Islet of Langerhans (tissue), 1 donor: ENCODE data around the gene RBM3.
"Not testable (repeated sequence)": the region's sequence is repeated elsewhere in the genome, so short reads cannot be mapped to it uniquely, and the experiment has no call there.

Experiments
- FAIRE-seq: peaks from one replicate; lab custom pipeline; 2011; peaks lifted over from hg19 to GRCh38; lab: Jason Lieb, UNC

Gene RBM3

DNA sequence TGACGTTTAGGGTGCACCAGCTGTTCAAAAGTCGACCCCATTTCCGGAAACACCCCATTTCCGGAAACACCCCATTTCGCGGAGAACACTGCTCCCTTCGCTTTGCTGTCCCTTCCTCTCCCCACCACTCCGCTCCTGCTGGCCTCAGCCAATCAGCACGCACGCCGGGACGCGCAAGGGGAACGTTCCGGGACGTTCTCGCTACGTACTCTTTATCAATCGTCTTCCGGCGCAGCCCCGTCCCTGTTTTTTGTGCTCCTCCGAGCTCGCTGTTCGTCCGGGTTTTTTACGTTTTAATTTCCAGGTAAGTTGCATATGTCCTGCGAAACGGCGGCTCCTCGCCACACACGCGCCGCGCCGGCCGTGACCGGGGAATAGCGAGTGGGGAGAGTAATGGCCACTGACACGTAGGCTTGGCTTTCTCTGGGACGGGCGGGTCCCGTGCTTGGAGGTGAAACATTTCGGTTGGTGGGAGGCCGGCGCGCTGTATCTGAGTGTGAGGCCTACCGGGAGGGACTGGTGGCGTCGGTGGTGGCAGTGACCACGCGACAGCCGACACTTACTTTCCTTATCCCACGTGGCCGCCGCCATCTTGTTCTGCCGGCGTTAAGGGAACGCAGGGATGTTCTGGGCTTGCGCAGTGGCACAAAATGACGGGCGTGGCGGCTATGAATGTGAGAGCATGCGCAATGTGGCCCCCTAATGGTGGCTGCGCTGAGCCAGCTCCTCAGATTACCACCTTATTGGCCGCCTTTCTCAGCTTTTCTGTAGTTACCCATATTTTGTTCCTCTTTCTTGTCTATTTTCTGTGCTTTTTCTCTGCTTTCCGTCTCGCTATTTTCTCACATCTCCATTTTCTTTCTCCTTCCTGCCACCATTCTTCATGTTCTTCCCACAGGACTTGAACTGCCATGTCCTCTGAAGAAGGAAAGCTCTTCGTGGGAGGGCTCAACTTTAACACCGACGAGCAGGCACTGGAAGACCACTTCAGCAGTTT, at the start of gene RBM3:
Gene RBM3, plus strand, starts transcription at position 215 of the 997 bp plus-strand sequence. Its CDS starts 697 bp downstream, at position 912.
- peak; percentile 68 for FAIRE-seq

DNA sequence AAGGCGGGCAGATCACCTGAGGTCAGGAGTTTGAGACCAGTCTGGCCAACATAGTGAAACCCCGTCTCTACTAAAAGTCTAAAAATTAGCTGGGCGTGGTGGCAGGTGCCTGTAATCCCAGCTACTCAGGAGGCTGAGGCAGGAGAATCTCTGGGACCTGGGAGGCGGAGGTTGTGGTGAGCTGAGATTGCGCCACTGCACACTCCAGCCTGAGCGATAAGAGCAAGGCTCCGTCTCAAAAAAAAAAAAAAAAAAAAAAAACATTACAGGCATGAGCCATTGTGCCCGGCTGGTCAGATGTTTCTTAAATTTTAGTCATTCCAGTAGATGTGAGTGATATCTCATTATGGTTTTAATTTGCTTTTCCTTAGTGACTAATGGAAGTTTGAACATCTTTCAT, 48.4 kb upstream of the RBM3 start:
- not testable (repeated sequence) for FAIRE-seq

DNA sequence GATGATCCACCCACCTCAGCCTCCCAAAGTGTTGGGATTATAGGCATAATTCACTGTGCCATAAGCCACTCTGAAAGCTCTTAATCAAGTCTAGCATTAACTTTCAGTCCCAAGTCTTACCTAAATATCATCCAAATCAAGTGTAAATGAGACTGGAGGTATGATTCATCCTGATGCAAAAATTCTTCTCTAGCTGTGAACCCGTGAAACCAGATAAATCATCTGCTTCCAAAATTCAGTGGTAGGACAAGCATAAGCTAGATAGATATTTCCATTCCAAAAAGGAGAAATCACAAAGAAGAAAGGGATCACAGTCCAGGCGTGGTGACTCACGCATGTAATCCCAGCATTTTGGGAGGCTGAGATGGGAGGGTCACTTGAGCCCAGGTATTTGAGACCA, 43.5 kb upstream of the RBM3 start:
- FAIRE-seq, result no peak

DNA sequence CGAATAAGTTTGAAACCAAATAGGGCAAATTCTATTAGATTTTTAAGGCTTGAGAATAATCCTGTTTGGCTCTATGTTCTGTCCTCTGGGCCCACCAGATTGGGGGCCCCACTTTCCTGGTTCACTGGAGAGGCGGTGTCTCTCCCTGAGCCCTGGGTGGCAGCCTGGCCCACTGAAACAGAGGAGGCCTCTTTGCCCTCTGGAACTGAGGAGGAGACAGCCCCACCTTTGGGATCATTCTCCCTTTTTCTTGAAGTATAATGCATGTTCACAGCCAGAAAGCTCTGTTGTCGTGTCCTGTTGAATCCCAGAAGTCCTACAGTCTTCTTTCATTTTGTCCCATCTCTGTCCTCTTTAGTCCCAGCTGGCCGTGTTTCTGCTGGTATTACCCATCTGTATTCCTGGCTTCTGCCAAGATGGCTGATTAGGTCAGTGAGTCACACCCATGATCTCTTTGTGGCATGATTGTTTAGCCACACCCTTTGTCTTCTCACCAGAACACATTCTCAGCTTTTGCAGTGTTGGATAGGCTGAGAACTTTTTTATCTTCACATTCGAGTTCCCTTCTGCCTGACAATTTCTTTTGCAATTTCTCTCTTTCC, 42.8 kb upstream of the RBM3 start:
- FAIRE-seq, result no peak

DNA sequence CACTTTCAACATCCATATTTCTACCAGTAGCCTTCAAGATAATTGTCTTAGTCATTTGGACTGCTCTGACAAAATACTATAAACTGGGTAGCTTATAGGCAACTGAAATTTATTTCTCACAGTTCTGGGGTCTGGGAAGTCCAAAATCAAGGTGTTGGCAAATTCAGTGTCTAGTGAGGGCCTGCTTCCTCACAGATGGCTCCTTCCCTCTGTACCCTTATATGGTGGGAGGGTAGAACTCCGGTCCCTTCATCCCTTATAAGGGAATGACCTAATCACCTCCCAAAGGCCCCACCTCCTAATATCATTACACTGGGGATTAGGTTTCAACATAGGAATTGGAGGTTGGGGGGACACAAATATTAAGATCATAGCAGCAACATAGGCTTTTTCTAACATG, 42.1 kb upstream of the RBM3 start:
- no peak for FAIRE-seq

DNA sequence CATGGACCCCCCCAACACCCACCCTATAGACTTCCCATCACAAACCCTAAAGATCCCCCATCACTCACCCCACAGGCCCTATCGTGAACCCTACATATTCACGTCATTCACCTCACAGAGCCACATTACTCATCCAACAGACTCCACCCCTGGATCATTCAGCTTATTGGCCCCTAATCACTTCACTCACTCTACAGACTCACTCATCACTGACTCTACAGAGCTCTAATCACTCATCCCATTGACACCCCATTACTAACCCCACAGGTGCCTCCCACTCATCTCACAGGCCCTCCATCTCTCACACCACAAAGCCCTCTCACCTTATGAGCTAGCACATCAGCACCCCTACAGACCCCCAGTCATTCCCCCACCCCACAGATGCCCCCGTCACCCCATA, 41.1 kb upstream of the RBM3 start:
- FAIRE-seq, result no peak

DNA sequence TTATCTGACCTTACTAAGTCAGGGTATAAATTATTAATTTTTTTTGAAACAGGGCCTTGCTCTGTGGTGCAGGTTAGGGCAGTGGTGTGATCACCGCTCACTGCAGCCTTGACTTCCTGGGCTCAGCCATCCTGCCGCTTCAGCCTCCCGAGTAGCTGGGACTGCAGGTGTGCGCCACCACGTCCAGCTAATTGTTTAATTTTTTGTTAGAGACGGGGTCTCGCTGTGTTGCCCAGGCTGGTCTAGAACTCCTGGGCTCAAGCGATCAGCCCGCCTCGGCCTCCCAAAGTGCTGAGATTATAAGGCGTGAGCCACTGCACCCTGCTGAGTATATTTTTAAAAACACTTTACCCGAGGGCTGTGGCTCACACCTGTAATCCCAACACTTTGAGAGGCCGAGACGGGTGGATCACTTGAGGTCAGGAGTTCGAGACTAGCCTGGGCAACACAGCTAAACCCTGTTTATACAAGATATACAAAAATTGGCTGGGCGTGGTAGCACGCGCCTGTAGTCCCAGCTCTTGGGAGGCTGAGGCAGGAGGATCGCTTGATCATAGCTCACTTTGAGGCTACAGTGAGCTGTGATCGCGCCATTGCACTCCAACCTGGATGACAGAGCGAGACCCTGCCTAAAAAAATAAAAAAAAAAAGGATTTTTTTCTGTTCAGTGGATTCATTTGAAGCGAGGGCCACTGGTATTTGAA, 35.5 kb upstream of the RBM3 start:
- FAIRE-seq, result no peak

DNA sequence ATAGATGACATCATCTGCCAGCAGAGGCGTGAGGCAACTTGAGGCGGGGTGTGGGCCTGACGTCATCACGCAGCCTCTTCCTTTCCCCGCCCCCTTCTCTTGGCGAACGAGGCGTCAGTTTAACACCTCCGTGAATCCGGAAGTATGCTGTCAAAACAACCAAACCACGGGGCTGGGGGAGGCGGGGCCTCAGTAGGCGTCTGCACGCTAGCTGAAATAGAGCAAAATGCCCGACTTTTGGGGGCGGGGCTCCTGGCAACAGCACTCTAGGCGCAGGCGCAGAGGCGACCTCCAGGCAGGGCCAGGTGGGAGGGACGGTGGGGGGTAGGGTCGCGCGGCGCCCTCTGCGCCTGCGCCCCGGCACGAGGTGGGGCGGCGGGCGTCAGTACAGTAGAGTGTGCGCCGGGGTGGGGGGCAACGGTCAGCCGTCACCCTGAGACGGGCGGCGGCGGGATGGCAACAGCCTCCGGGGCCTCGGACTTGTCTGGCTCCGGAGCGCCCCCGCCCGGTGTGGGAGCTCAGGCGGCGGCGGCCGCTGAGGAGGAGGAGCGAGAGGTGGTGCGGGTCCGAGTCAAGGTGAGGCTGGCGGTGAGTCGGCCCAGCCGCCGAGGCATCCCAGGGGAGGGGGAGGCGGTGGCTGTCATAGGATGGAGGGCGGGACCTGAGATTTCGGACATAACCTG, 34.8 kb upstream of the RBM3 start, which contains the start of gene TBC1D25:
Gene TBC1D25, plus strand, starts transcription at position 370 of the 683 bp plus-strand sequence. Its CDS starts 84 bp downstream, at position 454.
- FAIRE-seq, result no peak

DNA sequence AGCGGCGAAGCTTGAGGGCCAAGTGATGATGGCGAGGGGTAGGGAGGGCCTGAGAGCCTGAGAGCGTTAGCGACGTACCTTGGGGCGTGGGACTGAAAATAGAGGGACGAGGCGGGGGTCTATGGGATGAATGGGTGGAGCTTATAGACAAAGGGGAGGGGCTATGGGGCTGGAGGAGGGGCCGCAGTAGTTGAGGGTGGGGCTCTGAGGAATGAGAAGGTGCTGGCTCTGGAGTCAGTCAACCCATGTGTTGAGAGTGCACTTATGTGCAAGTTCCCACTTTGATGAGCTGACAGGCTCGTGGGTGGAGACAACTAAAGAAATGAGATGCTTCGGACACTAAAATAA, 34.3 kb upstream of the RBM3 start:
- FAIRE-seq, result no peak

DNA sequence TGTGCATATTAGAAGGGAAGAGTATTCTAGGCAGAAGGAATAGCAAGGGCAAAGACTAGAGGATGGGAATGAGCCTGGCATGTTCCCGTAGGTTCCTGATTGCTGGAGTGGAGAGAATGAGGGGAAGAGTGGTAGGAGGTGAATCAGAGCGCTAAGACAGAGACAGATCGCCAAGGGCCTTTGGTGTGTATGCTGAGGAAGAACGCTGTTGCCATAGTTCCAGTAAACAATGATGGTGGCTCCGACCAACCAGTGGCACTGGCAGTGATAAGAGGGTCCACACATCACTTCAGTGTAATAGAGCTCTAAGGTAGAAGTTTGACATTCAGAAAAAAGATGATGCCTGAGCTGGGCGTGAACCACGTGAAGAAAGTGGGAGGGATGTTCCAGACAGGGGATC, 33.8 kb upstream of the RBM3 start:
- no peak for FAIRE-seq

DNA sequence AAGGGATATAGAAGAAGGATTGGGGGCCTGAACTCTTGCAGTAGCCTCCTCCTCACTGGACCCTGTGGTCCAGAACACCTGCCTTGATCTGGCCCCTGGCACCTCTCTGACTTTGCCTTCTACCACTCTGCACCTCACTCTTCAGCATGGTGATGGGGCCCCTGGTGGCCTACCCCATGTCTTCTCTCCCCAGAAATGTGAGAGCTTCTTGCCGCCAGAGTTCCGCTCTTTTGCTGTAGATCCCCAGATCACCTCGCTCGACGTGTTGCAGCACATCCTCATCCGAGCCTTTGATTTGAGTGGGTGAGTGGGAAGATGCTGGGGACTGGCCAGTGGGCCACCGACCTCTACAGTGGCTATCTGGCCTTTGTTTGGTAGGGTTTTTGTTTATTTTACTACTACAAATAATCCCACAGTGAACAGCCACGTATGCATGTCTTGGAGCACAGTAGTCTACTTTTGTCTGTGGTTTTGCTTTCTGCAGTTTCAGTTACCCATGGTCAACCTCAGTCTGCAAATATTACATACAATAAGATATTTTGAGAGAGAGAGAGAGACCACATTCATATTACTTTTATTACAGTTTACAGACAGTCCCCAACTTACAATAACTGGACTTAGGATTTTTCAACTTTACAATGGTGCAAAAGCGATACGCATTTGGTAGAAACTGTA, 33.0 kb upstream of the RBM3 start:
- FAIRE-seq, result no peak

DNA sequence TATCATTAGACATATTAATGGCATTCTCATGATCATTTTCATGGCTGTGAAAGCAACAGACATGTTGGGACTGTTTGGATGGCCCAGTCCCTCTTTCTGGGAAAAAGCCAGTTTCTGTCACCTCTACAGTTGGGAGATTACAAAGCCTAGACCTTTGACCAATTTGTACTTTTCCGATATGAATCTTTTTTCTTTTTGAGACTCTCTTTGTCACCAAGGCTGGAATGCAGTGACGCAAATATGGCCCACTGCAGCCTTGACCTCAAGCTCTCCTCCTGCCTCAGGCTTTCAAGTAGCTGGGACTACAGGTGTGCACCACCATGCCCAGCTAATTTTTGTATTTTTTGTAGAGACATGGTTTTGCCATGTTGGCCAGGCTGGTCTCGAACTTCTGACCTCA, 25.4 kb upstream of the RBM3 start:
- FAIRE-seq, result no peak

DNA sequence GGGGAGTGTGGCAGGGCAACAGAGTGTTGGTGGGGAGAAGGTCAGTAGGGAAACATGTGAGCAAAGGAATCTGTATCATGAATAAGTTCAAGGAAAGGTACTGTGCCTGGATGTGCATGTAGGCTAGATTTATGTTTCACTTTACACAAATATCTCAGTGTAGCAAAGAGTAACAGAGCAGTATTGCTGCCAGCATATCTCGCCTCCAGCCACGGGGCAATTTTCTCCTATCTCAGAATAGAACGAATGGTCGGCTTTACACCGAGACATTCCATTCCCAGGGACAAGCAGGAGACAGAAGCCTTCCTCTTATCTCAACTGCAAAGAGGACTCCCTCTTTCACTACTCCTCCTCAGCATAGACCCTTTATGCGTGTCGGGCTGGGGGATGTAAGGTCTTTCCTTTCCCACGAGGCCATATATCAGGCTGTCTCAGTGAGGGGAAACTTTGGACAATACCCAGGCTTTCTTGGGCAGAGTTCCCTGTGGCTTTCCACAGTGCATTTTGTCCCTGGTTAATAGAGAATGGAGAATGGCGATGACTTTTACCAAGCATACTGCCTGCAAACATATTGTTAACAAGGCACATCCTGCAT, 18.5 kb upstream of the RBM3 start:
- not testable (repeated sequence) for FAIRE-seq

DNA sequence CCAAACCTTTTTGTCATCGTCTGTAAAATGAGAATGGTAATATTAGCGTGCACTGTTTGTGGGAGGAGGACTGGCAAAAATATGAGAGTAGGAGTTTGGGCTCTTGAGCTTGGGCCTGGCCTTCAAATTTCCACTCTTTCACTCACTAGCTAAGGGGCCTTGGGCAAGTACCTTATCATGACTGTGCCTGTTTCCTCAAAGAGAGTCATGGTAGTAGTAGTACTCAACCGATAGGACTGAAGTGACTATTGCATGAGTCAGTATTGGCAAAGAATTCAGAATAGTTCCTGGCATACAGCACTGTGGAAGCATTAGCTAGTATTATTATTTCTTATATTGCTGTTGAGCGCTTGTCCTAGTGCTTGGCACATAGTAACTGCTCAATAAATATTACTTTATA, 16.0 kb upstream of the RBM3 start:
- no peak for FAIRE-seq

DNA sequence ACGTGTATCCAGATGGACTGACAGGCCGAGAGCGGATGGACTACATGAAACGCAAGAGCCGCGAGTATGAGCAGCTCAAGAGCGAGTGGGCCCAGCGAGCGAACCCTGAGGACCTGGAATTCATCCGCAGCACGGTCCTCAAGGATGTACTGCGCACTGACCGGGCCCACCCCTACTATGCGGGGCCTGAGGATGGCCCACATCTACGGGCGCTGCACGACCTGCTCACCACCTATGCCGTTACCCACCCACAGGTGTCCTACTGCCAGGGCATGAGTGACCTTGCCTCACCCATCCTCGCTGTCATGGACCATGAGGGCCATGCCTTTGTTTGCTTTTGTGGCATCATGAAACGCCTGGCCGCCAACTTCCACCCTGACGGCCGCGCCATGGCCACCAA, 14.6 kb upstream of the RBM3 start:
- no peak for FAIRE-seq

DNA sequence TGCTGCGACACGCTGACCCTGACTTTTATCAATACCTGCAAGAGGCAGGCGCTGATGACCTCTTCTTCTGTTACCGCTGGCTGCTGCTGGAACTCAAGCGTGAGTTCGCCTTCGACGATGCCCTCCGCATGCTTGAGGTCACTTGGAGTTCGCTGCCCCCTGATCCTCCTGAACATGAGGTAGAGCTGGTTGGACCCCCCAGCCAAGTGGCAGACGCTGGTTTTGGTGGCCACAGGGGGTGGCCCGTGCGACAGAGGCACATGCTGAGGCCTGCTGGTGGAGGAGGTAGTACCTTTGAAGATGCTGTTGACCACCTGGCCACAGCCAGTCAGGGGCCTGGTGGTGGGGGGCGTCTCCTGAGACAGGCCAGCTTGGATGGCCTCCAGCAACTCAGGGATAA, 14.2 kb upstream of the RBM3 start:
- FAIRE-seq, result no peak

DNA sequence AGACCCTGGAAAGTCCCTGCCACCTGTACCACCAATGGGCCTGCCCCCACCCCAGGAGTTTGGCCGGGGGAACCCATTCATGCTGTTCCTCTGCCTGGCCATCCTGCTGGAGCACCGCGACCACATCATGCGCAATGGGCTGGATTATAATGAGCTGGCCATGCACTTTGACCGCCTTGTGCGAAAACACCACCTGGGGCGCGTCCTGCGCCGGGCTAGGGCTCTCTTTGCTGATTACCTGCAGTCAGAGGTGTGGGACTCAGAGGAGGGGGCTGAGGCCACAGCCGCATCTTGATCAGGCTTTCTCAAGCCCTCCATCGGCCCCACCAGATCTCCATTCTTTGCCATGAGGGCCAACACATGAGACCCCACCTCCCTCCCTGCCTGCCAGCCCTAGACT, 13.6 kb upstream of the RBM3 start:
- FAIRE-seq, result no peak

DNA sequence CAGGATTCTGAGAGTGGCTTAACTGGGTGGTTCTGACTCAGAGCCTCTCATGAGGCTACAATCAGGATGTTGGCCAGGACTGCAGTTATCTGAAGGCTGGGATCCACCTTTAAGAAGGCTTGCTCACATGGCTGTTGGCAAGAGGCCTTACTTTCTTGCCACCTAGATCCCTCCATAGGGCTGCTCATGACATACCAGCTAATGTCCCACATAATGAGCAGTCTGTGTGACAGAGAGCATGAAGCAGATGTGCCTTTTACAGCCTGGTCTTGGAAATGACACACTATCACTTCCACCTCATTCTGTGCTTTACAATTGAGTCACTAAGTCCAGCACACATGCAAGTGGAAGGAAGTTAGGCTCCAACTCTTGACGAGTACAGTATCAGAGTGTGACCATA, 4.3 kb upstream of the RBM3 start:
- no peak for FAIRE-seq

DNA sequence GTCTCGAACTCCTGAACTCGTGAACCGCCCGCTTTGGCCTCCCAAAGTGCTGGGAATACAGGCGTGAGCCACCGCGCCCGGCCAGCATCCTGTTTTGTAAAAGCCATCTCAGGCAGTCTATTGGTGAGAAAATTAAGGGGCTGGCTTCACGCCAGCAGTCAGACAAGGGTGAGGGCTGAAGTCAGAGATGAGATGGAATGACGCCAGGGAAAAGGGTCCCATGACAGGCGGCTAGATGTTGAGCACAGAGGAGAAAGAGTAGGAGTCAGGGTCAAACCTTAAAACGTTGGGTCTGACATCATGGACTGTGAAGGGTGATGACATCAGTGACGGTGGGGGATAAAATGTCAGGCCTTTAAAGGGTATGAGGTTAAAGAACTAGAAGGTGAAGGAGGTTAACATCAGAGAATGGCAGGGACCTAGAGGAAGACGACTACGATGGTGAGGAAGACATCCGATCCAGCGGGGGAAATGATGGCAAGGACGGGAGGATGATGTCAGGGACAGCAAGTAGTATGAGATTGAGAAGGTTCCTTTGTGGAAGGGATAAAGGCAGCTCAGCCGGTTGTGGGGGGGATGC, 504 bp upstream of the RBM3 start:
- no peak for FAIRE-seq

DNA sequence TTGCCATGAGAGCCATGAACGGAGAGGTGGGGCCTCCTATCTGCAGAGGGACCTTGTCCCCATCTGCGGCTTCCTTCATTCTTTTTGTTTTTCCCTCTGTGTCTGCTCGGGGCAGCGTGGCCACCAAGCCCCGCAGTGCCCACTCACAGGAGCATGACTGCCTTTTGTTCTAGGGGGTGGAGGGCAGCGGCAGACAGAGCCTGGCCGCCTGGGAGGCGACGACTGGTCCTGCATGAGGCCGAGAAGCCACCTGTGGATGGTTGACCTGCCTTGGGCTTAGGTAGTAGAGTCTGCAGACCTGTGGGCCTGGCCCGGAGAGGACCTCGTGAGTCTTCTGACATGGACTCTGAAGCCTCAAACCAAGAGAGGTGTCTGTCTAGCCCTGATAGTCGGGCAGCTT, 1.4 kb downstream of the RBM3 start:
- no peak for FAIRE-seq

DNA sequence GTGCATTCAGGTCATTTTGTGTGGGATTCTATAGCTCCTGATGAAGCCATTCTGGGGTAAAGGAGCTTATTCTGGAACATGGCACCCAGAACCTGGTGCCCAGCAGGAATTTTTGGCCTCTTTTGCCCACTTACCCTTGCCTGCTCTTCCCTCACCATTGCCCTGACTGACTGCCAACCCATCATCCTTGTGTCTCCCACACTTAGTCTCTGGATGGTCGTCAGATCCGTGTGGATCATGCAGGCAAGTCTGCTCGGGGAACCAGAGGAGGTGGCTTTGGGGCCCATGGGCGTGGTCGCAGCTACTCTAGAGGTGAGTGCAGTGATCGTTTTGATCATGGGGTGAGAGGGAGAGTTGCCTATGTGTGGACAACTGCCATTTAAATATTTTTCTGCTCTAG, 1.8 kb downstream of the RBM3 start:
- no peak for FAIRE-seq
